HL-60 (cell line): ENCODE measurements around the gene SLC9A1.

Experiments
- CTCF ChIP-seq: IDR thresholded peaks from one replicate; pipeline ENCODE4 v1.5.1; 2011; ENCODE audit warnings: low read length, control low read depth, inconsistent platforms; ENCODE audit not compliant: insufficient read depth
- SPI1 ChIP-seq: IDR thresholded peaks from 2 replicates; pipeline ENCODE4 v1.6.1; 2012; ENCODE audit warnings: low read depth, mild to moderate bottlenecking, borderline replicate concordance

GRCh38 chr1:27127419-27127818 lies 27.5 kb downstream of the SLC9A1 start:
- TF ChIP-seq SPI1, result no peak
- TF ChIP-seq CTCF, result no peak
